ENCODE measurements around the gene INHBC. TPM values are rescaled to one million over a fixed set of nuclear protein-coding genes. Genes with fewer than 3 reads are reported as not detected.
"Not testable (repeated sequence)": the region's sequence is repeated elsewhere in the genome, so short reads cannot be mapped to it uniquely, and the experiment has no call there.

The INHBC gene
- total RNA-seq, 3 donors from 2014 or later, result not detected

- Histone ChIP-seq H3K4me3 (no peak overlapping the region), H3K36me3 (ENCODE audit: low read depth) (no peaks in the 10 kb centered on the region), H3K9me3 (no peaks in the 10 kb centered on the region), H3K4me1 (ENCODE audit: low read depth) (no peaks in the 10 kb centered on the region)
- ATAC-seq (no peak), DNase-seq (no peak)
- TF ChIP-seq CTCF (IDR thresholded peaks at IDR 0.05), result no peak
- intact Hi-C loops (cut with DNase I, micrococcal nuclease), result no loop called here
Observed at GRCh38 chr12:57404966-57405640, 29.5 kb upstream of the INHBC start.

- Histone ChIP-seq H3K4me1 (ENCODE audit: low read depth) (no peaks in the 10 kb centered on the region), H3K9me3 (no peaks in the 10 kb centered on the region), H3K36me3 (ENCODE audit: low read depth) (no peaks in the 10 kb centered on the region), H3K4me3 (no peak overlapping the region)
- DNase-seq (no peak), ATAC-seq (no peak)
- intact Hi-C loops (cut with DNase I, micrococcal nuclease), result no loop called here
- no peak for TF ChIP-seq CTCF (IDR thresholded peaks at IDR 0.05)
Observed at GRCh38 chr12:57410534-57410933, 24.1 kb upstream of the INHBC start.

- H3K4me3 ChIP-seq; H3K4me1 ChIP-seq (ENCODE audit: low read depth); intact Hi-C loops (cut with DNase I, micrococcal nuclease); DNase-seq; ATAC-seq; H3K9me3 ChIP-seq; H3K36me3 ChIP-seq (ENCODE audit: low read depth): not testable (repeated sequence)
Observed at GRCh38 chr12:57414160-57414559, 20.4 kb upstream of the INHBC start.

- intact Hi-C loops (cut with DNase I, micrococcal nuclease), result no loop called here
- no peaks in the 10 kb centered on the region for H3K4me1 ChIP-seq (ENCODE audit: low read depth)
- H3K4me3 ChIP-seq, result no peak overlapping the region
- no peaks in the 10 kb centered on the region for H3K36me3 ChIP-seq (ENCODE audit: low read depth)
- no peak for ATAC-seq
- H3K9me3 ChIP-seq, result no peaks in the 10 kb centered on the region
- TF ChIP-seq CTCF (IDR thresholded peaks at IDR 0.05), result no peak
- DNase-seq, result no peak
Observed at GRCh38 chr12:57415088-57415487, 19.5 kb upstream of the INHBC start.

GRCh38 chr12:57416039-57416996 is 18.3 kb upstream of the INHBC start:
- intact Hi-C loops (cut with DNase I, micrococcal nuclease), result no loop called here
- no peaks in the 10 kb centered on the region for H3K36me3 ChIP-seq (ENCODE audit: low read depth)
- H3K4me1 ChIP-seq (ENCODE audit: low read depth), result no peaks in the 10 kb centered on the region
- ATAC-seq, result no peak
- TF ChIP-seq CTCF (IDR thresholded peaks at IDR 0.05), result no peak
- H3K9me3 ChIP-seq, result no peaks in the 10 kb centered on the region
- no peak overlapping the region for H3K4me3 ChIP-seq
- DNase-seq, result no peak

GRCh38 chr12:57418255-57418654 is 16.3 kb upstream of the INHBC start:
- TF ChIP-seq CTCF (IDR thresholded peaks at IDR 0.05), result no peak
- no peaks in the 10 kb centered on the region for H3K4me1 ChIP-seq (ENCODE audit: low read depth)
- intact Hi-C loops (cut with DNase I, micrococcal nuclease), result no loop called here
- ATAC-seq (no peak), DNase-seq (no peak)
- H3K36me3 ChIP-seq (ENCODE audit: low read depth), result no peaks in the 10 kb centered on the region
- H3K4me3 ChIP-seq, result no peak overlapping the region
- no peaks in the 10 kb centered on the region for H3K9me3 ChIP-seq
